ENCODE results near the gene GSAP. TPM values are rescaled to one million over a fixed set of nuclear protein-coding genes. Genes with fewer than 3 reads are reported as not detected.
A peak's percentile ranks its signal among the peaks of the same experiment; 100 is the strongest.

GSAP gene
- total RNA-seq, 4 donors from 2014 or later: 43.1 to 65.2 (median 52.4) TPM

GRCh38 chr7:77461246-77461645, 45.1 kb upstream of the GSAP start:
- H3K4me1 ChIP-seq: peaks cover 5% of the 10 kb centered on the region in 2 donors
- intact Hi-C loops (cut with DNase I): no loop called here
- no peak for TF ChIP-seq CTCF (IDR thresholded peaks at IDR 0.05)
- TF ChIP-seq POLR2A (IDR thresholded peaks at IDR 0.05): no peak
- no peak for DNase-seq
- no peaks in the 10 kb centered on the region for H3K9me3 ChIP-seq
- H3K27ac ChIP-seq: no peak overlapping the region
- 52 to 57% methylated on average over 3 of the region's 3 CpGs for WGBS, 2 donors
- H3K36me3 ChIP-seq: no peaks in the 10 kb centered on the region
- no peak overlapping the region for H3K4me3 ChIP-seq (replicated peaks in 1 of 3)
- no peaks in the 10 kb centered on the region for H3K27me3 ChIP-seq

- no peak for TF ChIP-seq POLR2A (IDR thresholded peaks at IDR 0.05)
- TF ChIP-seq CTCF (IDR thresholded peaks at IDR 0.05): peak in 2 of 6 experiments; percentile 10 to 13
- H3K4me3 ChIP-seq (replicated peaks in 1 of 3): no peak overlapping the region
- no peaks in the 10 kb centered on the region for H3K36me3 ChIP-seq
- no peaks in the 10 kb centered on the region for H3K27me3 ChIP-seq
- no peak for DNase-seq
- 61 to 73% methylated on average over 3 of the region's 3 CpGs for WGBS, 2 donors
- H3K27ac ChIP-seq: no peak overlapping the region
- H3K4me1 ChIP-seq: peaks cover 5% of the 10 kb centered on the region in 2 donors
- intact Hi-C loops (cut with DNase I): no loop called here
- H3K9me3 ChIP-seq: no peaks in the 10 kb centered on the region
These were observed 43.9 kb upstream of the GSAP start for GRCh38 chr7:77460057-77460486.

GRCh38 chr7:77459311-77459726, 43.2 kb upstream of the GSAP start:
- intact Hi-C loops (cut with DNase I): loop anchor here (10.0 kb wide), 1 partner anchor 75 kb away; the partner anchor contains the start of gene PTPN12
- Histone ChIP-seq H3K27me3 (no peaks in the 10 kb centered on the region), H3K36me3 (no peaks in the 10 kb centered on the region), H3K4me3 (replicated peaks in 1 of 3) (no peak overlapping the region), H3K27ac (no peak overlapping the region), H3K9me3 (no peaks in the 10 kb centered on the region), H3K4me1 (peaks cover 5% of the 10 kb centered on the region in 2 donors)
- TF ChIP-seq POLR2A (IDR thresholded peaks at IDR 0.05) (no peak), CTCF (IDR thresholded peaks at IDR 0.05) (no peak)
- DNase-seq: no peak
- 94 to 98% methylated on average over 2 of the region's 2 CpGs for WGBS, 2 donors

- H3K27me3 ChIP-seq: no peaks in the 10 kb centered on the region
- 94 to 96% methylated on average over 3 of the region's 3 CpGs for WGBS, 2 donors
- H3K4me1 ChIP-seq: peaks cover 5 to 7% of the 10 kb centered on the region in 2 donors
- H3K27ac ChIP-seq: no peak overlapping the region
- H3K36me3 ChIP-seq: no peaks in the 10 kb centered on the region
- intact Hi-C loops (cut with DNase I): loop anchor here (10.0 kb wide), 1 partner anchor 76 kb away; the partner anchor contains the start of gene PTPN12
- H3K9me3 ChIP-seq: no peaks in the 10 kb centered on the region
- no peak overlapping the region for H3K4me3 ChIP-seq (replicated peaks in 1 of 3)
- no peak for TF ChIP-seq POLR2A (IDR thresholded peaks at IDR 0.05)
- TF ChIP-seq CTCF (IDR thresholded peaks at IDR 0.05): no peak
- no peak for DNase-seq
These were observed 42.6 kb upstream of the GSAP start for GRCh38 chr7:77458786-77459185.

- WGBS, 2 donors: 69 to 75% methylated on average over 4 of the region's 4 CpGs
- TF ChIP-seq POLR2A (IDR thresholded peaks at IDR 0.05): no peak
- TF ChIP-seq CTCF (IDR thresholded peaks at IDR 0.05): no peak
- intact Hi-C loops (cut with DNase I): loop anchor here (10.0 kb wide), 1 partner anchor 77 kb away; the partner anchor contains the start of gene PTPN12
- Histone ChIP-seq H3K4me3 (replicated peaks in 1 of 3) (no peak overlapping the region), H3K9me3 (no peaks in the 10 kb centered on the region), H3K4me1 (peaks cover 5 to 9% of the 10 kb centered on the region in 2 donors), H3K36me3 (no peaks in the 10 kb centered on the region), H3K27me3 (no peaks in the 10 kb centered on the region), H3K27ac (no peak overlapping the region)
- DNase-seq: no peak
These were observed 41.6 kb upstream of the GSAP start for GRCh38 chr7:77457779-77458178.

All from thyroid gland (tissue), 4 donors.